Measurements from ENCODE around the gene NRP2.

Gene NRP2

DNA sequence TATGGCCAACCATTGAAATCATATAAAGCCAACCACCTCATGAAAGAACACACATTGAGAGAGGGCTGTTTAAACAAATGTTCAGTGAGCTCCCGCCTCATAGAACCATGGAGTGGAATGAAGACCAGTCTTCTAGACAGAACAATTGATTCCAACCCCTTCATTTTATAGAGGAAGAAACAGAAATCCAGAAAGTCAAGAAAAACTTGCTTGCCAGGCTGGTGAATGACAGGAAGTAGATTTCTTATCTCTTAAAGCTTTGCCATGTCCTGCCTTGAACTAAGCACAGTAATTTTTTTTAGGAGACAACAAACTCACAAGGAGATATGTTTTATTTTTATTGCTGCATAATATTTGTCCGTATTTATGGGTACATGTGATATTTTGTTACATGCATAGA, 16.5 kb upstream of the NRP2 start:
- Histone ChIP-seq H3K27me3 (peaks cover 11% of the 10 kb centered on the region), H3K27ac (no peak overlapping the region), H3K36me3 (no peaks in the 10 kb centered on the region), H3K9me3 (no peaks in the 10 kb centered on the region), H3K4me3 (ENCODE audit: low read depth in 1 of 2, low read length in 1 of 2) (no peak overlapping the region), H3K4me1 (ENCODE audit: control insufficient read depth in 1 of 2, insufficient read depth in 1 of 2, low read depth in 1 of 2, low read length in 1 of 2) (no peaks in the 10 kb centered on the region)
- TF ChIP-seq, protein P1, sequence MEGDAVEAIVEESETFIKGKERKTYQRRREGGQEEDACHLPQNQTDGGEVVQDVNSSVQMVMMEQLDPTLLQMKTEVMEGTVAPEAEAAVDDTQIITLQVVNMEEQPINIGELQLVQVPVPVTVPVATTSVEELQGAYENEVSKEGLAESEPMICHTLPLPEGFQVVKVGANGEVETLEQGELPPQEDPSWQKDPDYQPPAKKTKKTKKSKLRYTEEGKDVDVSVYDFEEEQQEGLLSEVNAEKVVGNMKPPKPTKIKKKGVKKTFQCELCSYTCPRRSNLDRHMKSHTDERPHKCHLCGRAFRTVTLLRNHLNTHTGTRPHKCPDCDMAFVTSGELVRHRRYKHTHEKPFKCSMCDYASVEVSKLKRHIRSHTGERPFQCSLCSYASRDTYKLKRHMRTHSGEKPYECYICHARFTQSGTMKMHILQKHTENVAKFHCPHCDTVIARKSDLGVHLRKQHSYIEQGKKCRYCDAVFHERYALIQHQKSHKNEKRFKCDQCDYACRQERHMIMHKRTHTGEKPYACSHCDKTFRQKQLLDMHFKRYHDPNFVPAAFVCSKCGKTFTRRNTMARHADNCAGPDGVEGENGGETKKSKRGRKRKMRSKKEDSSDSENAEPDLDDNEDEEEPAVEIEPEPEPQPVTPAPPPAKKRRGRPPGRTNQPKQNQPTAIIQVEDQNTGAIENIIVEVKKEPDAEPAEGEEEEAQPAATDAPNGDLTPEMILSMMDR (IDR thresholded peaks at IDR 0.05): no peak

DNA sequence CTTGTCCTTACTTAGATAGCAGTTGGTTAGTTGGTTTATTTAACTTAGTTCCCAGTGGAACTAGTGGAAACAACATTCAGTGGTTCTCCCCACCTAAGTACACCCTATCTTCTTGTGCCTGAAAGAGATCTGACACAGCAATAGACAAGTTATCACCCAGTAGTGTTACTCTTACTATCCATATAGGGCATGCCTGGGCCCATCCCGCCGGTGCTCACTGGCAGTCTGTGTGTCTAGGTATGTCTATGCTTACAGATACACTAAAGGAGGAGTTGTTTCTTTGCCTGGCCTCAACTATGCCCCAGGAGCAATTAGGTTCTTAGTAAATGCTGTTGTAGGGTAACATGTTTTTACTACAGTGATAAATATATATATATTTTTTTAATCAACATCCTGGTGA, 12.0 kb upstream of the NRP2 start:
- Histone ChIP-seq H3K27ac (no peak overlapping the region), H3K36me3 (no peaks in the 10 kb centered on the region), H3K27me3 (peaks cover 20% of the 10 kb centered on the region), H3K9me3 (no peaks in the 10 kb centered on the region), H3K4me3 (ENCODE audit: low read depth in 1 of 2, low read length in 1 of 2) (no peak overlapping the region), H3K4me1 (ENCODE audit: control insufficient read depth in 1 of 2, insufficient read depth in 1 of 2, low read depth in 1 of 2, low read length in 1 of 2) (no peaks in the 10 kb centered on the region)
- TF ChIP-seq, protein P1 (IDR thresholded peaks at IDR 0.05): no peak

DNA sequence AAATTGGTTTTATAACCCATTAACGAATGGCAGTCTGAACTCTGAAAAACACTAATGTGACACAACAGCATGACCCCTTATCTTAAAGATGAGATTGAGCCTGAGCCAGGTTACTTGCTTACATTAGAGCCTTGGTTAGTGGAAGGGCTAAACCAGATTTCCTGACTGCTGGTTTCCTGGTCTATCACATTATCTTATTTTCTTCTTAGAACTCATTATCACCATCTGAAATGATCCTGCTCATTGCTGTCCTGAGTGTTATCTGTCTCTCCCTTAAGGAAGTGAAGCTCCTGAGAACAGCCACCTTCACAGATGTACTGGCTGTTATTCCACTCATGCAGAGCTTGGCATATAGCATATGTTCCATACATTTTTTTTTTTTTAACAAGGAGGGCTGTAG, 9.0 kb upstream of the NRP2 start:
- Histone ChIP-seq H3K27me3 (peaks cover 33% of the 10 kb centered on the region), H3K9me3 (no peaks in the 10 kb centered on the region), H3K27ac (no peak overlapping the region), H3K36me3 (no peaks in the 10 kb centered on the region), H3K4me1 (ENCODE audit: control insufficient read depth in 1 of 2, insufficient read depth in 1 of 2, low read depth in 1 of 2, low read length in 1 of 2) (no peaks in the 10 kb centered on the region), H3K4me3 (ENCODE audit: low read depth in 1 of 2, low read length in 1 of 2) (no peak overlapping the region)
- TF ChIP-seq, protein P1 (IDR thresholded peaks at IDR 0.05): no peak

DNA sequence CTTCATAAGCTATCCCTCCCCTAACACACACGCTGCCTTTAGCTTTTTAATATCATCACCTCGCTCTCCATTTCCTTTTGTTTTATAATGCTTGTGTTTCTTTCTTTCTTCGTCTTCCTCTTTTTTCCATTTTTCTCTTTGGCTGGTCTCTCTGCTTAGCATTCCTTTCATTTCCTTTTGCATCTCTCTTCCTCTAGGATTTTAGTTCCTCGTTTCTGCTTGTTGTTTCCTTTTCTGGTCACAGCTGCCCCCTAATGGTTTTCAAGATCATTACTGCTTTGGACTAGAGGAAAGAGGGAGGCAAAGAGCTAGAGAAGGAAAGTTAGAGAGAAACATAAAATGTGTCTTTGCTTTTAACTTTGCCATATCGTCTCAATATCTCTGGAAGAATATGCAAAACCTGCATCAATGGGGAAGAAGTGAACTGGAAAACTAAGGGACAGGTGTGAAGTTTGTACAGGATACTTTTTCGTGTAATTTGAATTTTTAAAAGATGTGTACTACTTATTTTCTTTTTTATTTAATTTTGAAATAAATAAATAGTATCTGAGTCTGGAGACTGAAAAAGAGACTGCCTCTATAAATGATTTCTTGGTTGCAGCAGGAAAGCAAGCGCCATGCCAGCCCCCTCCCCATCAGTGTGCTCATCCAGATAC, 6.3 kb upstream of the NRP2 start:
- TF ChIP-seq, protein P1 (IDR thresholded peaks at IDR 0.05): no peak
- H3K27ac ChIP-seq: no peak overlapping the region
- peaks cover 49% of the 10 kb centered on the region for H3K27me3 ChIP-seq
- H3K4me1 ChIP-seq (ENCODE audit: control insufficient read depth in 1 of 2, insufficient read depth in 1 of 2, low read depth in 1 of 2, low read length in 1 of 2): no peaks in the 10 kb centered on the region
- H3K36me3 ChIP-seq: no peaks in the 10 kb centered on the region
- H3K4me3 ChIP-seq (ENCODE audit: low read depth in 1 of 2, low read length in 1 of 2): no peak overlapping the region
- H3K9me3 ChIP-seq: no peaks in the 10 kb centered on the region

DNA sequence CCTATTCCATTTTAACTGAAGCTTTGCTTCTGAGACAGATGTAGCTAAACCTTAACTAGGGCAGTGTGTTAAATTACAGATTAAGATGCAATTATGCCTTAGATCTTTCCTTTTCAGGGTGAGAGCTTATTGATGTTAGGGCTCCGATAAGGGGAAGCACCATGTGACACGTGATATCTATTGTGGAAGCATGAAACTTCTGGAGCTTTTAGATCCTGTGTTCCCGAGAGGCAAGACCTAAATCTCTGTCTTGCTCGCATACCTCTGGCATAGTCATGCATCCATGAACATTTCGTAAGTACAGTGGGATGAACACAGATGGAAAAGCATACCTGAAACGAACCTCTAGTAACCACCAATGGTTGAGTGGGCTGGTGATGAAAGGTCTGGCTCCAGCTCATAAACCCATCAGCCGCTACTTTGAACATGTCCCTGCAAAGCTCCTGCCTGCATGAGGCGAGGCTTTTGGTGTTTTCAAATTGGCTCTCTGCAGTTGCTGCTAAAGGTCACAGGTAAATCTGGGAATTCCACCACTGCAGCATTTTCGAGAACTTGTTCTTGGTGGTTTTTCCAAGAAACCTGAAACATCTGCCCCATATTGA, 3.7 kb upstream of the NRP2 start:
- no peaks in the 10 kb centered on the region for H3K9me3 ChIP-seq
- TF ChIP-seq, protein P1 (IDR thresholded peaks at IDR 0.05): no peak
- H3K4me3 ChIP-seq (ENCODE audit: low read depth in 1 of 2, low read length in 1 of 2): no peak overlapping the region
- H3K4me1 ChIP-seq (ENCODE audit: control insufficient read depth in 1 of 2, insufficient read depth in 1 of 2, low read depth in 1 of 2, low read length in 1 of 2): peaks cover 8 to 13% of the 10 kb centered on the region in 2 experiments
- no peaks in the 10 kb centered on the region for H3K36me3 ChIP-seq
- peaks cover 65% of the 10 kb centered on the region for H3K27me3 ChIP-seq
- no peak overlapping the region for H3K27ac ChIP-seq
